ENCODE measurements around the gene NRARP.

Gene NRARP

GRCh38 chr9:137279741-137280473 is 22.2 kb downstream of the NRARP start:
- TF ChIP-seq, protein P1, sequence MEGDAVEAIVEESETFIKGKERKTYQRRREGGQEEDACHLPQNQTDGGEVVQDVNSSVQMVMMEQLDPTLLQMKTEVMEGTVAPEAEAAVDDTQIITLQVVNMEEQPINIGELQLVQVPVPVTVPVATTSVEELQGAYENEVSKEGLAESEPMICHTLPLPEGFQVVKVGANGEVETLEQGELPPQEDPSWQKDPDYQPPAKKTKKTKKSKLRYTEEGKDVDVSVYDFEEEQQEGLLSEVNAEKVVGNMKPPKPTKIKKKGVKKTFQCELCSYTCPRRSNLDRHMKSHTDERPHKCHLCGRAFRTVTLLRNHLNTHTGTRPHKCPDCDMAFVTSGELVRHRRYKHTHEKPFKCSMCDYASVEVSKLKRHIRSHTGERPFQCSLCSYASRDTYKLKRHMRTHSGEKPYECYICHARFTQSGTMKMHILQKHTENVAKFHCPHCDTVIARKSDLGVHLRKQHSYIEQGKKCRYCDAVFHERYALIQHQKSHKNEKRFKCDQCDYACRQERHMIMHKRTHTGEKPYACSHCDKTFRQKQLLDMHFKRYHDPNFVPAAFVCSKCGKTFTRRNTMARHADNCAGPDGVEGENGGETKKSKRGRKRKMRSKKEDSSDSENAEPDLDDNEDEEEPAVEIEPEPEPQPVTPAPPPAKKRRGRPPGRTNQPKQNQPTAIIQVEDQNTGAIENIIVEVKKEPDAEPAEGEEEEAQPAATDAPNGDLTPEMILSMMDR (IDR thresholded peaks at IDR 0.05; ENCODE audit: low read depth, low read length), result no peak
- TF ChIP-seq EZH2phosphoT487 (IDR thresholded peaks at IDR 0.05; ENCODE audit: low read depth), result no peak
- no peak overlapping the region for H3K4me3 ChIP-seq (ENCODE audit: low read length)
- H2AFZ ChIP-seq (ENCODE audit: low read depth, low read length), result no peak overlapping the region
- peaks cover 15% of the 10 kb centered on the region for H3K36me3 ChIP-seq (replicated peaks; ENCODE audit: low read depth, low read length)
- no peak overlapping the region for H3K4me2 ChIP-seq (ENCODE audit: low read length)
- peaks cover 25% of the 10 kb centered on the region for H3K4me1 ChIP-seq (ENCODE audit: low read length)
- no peaks in the 10 kb centered on the region for H3K27me3 ChIP-seq (ENCODE audit: low read depth, low read length)
- H4K20me1 ChIP-seq (ENCODE audit: insufficient read depth, low read length), result no peaks in the 10 kb centered on the region
- no peak overlapping the region for H3K27ac ChIP-seq (ENCODE audit: low read length)
- H3K9ac ChIP-seq (ENCODE audit: low read length), result no peak overlapping the region
- no peaks in the 10 kb centered on the region for H3K79me2 ChIP-seq (ENCODE audit: low read length)
- H3K9me3 ChIP-seq (ENCODE audit: insufficient read depth, low read length), result no peaks in the 10 kb centered on the region

GRCh38 chr9:137278721-137279711 is 23.1 kb downstream of the NRARP start:
- H3K9ac ChIP-seq (ENCODE audit: low read length), result no peak overlapping the region
- peak overlapping the region; percentile 81 for H3K4me3 ChIP-seq (ENCODE audit: low read length)
- H3K4me2 ChIP-seq (ENCODE audit: low read length), result no peak overlapping the region
- H3K79me2 ChIP-seq (ENCODE audit: low read length), result no peaks in the 10 kb centered on the region
- H3K27ac ChIP-seq (ENCODE audit: low read length), result no peak overlapping the region
- no peak for TF ChIP-seq EZH2phosphoT487 (IDR thresholded peaks at IDR 0.05; ENCODE audit: low read depth)
- TF ChIP-seq, protein P1 (IDR thresholded peaks at IDR 0.05; ENCODE audit: low read depth, low read length), result no peak
- H3K9me3 ChIP-seq (ENCODE audit: insufficient read depth, low read length), result no peaks in the 10 kb centered on the region
- H2AFZ ChIP-seq (ENCODE audit: low read depth, low read length), result no peak overlapping the region
- no peaks in the 10 kb centered on the region for H4K20me1 ChIP-seq (ENCODE audit: insufficient read depth, low read length)
- no peaks in the 10 kb centered on the region for H3K27me3 ChIP-seq (ENCODE audit: low read depth, low read length)
- H3K4me1 ChIP-seq (ENCODE audit: low read length), result peaks cover 28% of the 10 kb centered on the region
- peaks cover 15% of the 10 kb centered on the region for H3K36me3 ChIP-seq (replicated peaks; ENCODE audit: low read depth, low read length)

DNA sequence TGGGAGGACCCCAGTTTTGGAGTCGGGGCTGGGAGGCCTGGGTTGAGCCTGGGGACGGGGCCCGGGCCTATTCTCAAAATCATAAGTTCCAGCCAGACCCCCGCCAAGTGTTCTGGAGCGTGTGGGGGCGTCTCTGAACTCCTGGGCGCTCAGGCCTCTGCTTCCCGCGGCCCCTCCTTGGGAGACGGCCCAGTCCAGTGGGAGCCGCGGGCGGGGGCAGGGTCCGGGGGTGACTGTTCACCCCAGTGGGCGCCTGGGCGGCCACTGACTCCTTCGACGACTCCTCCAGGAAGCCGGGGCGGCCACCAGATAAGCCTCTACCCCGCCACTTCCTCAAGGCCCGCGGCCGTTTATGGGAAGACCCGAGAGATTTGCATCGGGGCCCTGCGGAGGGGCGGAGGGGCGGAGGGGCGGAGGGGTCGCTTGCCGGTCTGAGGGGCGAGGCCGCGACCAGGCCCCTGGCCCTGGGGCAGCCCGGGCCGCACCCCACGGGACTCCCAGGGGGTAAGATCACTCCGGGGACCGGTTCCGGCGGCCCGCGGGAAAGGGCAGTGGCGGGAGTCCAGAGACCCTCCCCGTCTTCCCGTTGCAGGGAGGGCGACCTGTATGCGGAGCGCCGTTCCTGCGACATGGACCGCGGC is 23.9 kb downstream of the NRARP start:
- H3K4me3 ChIP-seq (ENCODE audit: low read length), result peak overlapping the region; percentile 81
- no peaks in the 10 kb centered on the region for H3K27me3 ChIP-seq (ENCODE audit: low read depth, low read length)
- H3K4me1 ChIP-seq (ENCODE audit: low read length), result peaks cover 28% of the 10 kb centered on the region
- no peaks in the 10 kb centered on the region for H3K79me2 ChIP-seq (ENCODE audit: low read length)
- H3K9me3 ChIP-seq (ENCODE audit: insufficient read depth, low read length), result no peaks in the 10 kb centered on the region
- H3K36me3 ChIP-seq (replicated peaks; ENCODE audit: low read depth, low read length), result peaks cover 15% of the 10 kb centered on the region
- peak overlapping the region; percentile 79 for H3K4me2 ChIP-seq (ENCODE audit: low read length)
- H4K20me1 ChIP-seq (ENCODE audit: insufficient read depth, low read length), result no peaks in the 10 kb centered on the region
- TF ChIP-seq, protein P1 (IDR thresholded peaks at IDR 0.05; ENCODE audit: low read depth, low read length), result no peak
- TF ChIP-seq EZH2phosphoT487 (IDR thresholded peaks at IDR 0.05; ENCODE audit: low read depth), result no peak
- H2AFZ ChIP-seq (ENCODE audit: low read depth, low read length), result no peak overlapping the region
- peak overlapping the region; percentile 84 for H3K9ac ChIP-seq (ENCODE audit: low read length)
- peak overlapping the region; percentile 58 for H3K27ac ChIP-seq (ENCODE audit: low read length)
